GM21360 (cell line): ENCODE results near the gene SERPINB10.

ENCODE experiments used
- ATAC-seq: cut with Tn5 transposase; IDR thresholded peaks from one replicate; pipeline ENCODE4 v1.9.1; 2021; ENCODE audit warnings: mild to moderate bottlenecking, moderate library complexity; ENCODE audit not compliant: unreplicated experiment

SERPINB10 gene

GRCh38 chr18:63907664-63908063, at the start of gene SERPINB10:
Gene SERPINB10 (plus strand): TSS chr18:63907958. CDS start chr18:63915511, 7,553 bp downstream.
- ATAC-seq = peak; percentile 64

- no peak for ATAC-seq
These were observed 49.3 kb upstream of the SERPINB10 start for GRCh38 chr18:63858456-63858855.

GRCh38 chr18:63859781-63860475, 47.8 kb upstream of the SERPINB10 start:
- ATAC-seq = no peak

- no peak for ATAC-seq
These were observed 47.2 kb upstream of the SERPINB10 start for GRCh38 chr18:63860531-63860930.

GRCh38 chr18:63867368-63868125, 40.2 kb upstream of the SERPINB10 start:
- no peak for ATAC-seq

GRCh38 chr18:63868546-63868945, 39.2 kb upstream of the SERPINB10 start:
- no peak for ATAC-seq

GRCh38 chr18:63869374-63869773, 38.4 kb upstream of the SERPINB10 start:
- ATAC-seq = no peak

- no peak for ATAC-seq
These were observed 37.9 kb upstream of the SERPINB10 start for GRCh38 chr18:63869851-63870250.

- ATAC-seq = no peak
These were observed 35.9 kb upstream of the SERPINB10 start for GRCh38 chr18:63871836-63872235.

- no peak for ATAC-seq
These were observed 35.2 kb upstream of the SERPINB10 start for GRCh38 chr18:63872586-63872985.

GRCh38 chr18:63878343-63878742, 29.4 kb upstream of the SERPINB10 start:
- no peak for ATAC-seq

- no peak for ATAC-seq
These were observed 28.8 kb upstream of the SERPINB10 start for GRCh38 chr18:63878925-63879324.

GRCh38 chr18:63879709-63880108, 28.0 kb upstream of the SERPINB10 start:
- no peak for ATAC-seq

GRCh38 chr18:63881851-63882250, 25.9 kb upstream of the SERPINB10 start:
- ATAC-seq = no peak

- no peak for ATAC-seq
These were observed 25.2 kb upstream of the SERPINB10 start for GRCh38 chr18:63882333-63883141.

- ATAC-seq = no peak
These were observed 24.1 kb upstream of the SERPINB10 start for GRCh38 chr18:63883617-63884016.

- ATAC-seq = no peak
These were observed 20.3 kb upstream of the SERPINB10 start, which contains the start of gene SERPINB2 for GRCh38 chr18:63887424-63887823. Gene SERPINB2 (plus strand): TSS chr18:63887705. CDS start chr18:63891445, 3,740 bp downstream.

- ATAC-seq = no peak
These were observed 19.1 kb upstream of the SERPINB10 start for GRCh38 chr18:63888470-63889190.

GRCh38 chr18:63889626-63890025, 18.1 kb upstream of the SERPINB10 start:
- no peak for ATAC-seq

GRCh38 chr18:63890237-63890949, 17.4 kb upstream of the SERPINB10 start:
- ATAC-seq = no peak
